HG03108 (cell line): ENCODE data around the gene METRN.

Source experiments
- ATAC-seq: cut with Tn5 transposase; IDR thresholded peaks from one replicate; pipeline ENCODE4 v1.9.1; 2021; ENCODE audit warnings: moderate library complexity; ENCODE audit not compliant: unreplicated experiment

The METRN gene

DNA sequence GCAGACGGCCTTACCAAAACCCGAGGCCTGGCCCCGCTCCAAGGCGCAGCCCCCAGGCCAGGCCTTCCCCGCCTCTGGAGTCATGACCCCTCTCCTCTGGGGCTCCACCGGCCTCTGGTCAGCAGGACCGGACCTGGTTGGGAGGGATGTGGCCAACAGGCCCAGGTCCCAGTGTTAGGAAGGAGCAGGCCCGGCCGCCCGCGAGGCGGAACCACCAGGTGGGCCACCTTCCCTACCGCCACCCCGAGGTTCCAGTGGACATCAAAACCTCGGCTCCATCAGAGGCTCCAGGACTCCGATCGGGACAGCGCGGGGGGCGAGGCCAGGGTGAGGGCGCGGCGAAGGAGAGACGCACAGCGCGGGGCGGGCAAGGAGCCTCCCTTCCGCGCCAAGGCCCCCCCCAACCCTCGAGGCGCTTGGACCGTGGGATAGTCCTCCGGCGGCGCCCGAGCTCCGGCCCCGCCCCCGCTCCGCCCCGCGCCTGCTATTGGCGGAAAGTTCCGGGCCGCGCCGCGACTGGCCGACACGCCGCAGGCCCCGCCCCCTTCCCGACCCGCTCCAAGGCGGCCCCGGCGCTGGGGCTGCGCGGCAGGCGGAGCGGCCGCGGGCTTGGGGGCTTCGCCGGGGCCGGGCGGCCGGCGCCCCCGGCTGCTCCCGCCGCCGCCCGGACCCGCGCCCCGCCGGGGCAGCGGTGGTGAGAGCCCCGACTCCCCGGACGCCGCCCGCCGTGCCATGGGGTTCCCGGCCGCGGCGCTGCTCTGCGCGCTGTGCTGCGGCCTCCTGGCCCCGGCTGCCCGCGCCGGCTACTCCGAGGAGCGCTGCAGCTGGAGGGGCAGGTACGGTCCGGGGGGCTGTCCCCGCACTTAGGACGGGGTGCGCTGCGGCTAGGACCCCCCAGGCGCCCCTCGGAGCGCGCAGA lies at the start of gene METRN:
Gene METRN (plus strand): TSS at position 561 of the 919 bp plus-strand sequence. CDS start 172 bp downstream, at position 733.
- ATAC-seq = peak; percentile 74

DNA sequence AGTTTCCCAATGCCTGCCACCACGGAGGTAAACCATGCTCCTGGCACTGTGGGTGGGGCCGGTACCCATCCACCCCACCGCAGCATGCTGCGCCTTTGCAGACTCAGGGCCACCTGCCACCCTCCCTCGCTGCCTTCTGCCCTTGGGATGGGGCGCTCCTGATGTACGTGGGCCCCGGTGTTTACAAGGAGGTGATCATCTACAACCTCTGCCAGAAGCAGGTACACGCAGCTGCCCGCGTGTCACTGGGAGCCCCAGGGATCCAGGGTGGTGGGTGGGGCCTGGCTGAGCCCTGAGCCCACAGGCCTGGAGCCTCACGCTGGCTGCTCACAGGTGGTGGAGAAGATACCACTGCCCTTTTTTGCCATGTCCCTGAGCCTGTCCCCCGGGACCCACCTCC lies 48.3 kb upstream of the METRN start:
- no peak for ATAC-seq

DNA sequence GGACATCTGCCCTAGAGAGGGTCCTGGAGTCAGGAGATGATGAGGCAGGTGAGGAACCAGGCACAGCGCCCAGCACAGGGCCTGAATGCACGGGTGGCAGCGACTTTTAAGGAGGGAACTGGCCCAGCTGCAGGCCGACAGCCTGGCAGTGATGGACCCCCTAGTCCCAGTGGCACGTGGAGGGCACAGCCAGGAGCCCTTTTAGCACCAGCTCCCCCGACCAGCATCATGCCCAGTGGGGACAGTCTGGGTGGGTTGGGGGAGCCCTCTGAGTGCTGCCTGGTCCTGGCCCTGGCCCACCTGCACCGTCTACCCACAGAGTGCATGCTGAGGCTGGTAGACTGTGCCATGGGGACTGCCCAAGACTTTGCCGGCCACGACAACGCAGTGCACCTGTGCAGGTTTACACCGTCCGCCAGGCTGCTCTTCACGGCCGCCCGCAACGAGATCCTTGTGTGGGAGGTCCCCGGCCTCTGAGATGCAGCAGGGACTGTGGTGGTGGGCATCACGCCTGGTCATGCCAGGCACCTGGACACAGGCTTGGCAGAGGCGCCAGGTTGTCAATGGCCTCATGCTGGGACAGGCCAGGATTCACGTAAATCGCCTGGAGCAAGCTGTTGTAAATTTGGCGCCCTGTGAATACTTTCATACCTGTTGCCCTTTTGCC lies 47.7 kb upstream of the METRN start:
- ATAC-seq = no peak

DNA sequence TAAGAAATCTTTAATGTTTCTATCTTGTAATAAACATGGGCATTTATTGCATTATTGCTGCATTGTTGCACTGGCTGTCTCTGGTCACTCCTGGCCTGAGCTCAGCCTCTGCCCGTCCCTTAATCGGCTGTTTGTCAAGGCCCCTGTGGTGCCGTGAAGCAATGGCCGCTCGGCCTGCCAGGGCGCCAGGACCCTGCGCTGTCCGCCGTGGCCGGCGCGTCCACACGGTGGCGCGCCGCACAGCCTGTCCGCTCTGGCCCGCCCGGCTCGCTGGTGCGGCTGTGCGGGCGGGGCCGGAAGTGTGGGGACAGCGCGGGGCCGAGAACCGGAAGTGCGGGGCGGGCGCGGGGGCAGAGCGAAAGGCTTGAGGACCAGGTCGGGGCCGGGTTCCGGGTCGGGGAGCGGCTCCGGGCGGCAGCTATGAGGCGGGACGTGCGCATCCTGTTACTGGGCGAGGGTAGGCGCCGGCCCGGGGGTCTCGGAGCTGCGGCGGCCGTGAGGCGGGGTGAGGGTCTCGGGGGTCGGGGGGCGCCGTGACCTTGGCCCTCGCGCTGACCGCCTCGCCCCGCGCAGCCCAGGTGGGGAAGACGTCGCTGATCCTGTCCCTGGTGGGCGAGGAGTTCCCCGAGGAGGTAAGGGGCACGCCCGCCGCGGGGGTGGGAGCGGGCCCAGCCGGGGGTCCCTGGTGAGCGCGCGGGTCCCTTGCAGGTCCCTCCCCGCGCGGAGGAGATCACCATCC lies 47.0 kb upstream of the METRN start, which contains the start of gene RHOT2:
Gene RHOT2 (plus strand): TSS at position 353 of the 739 bp plus-strand sequence. CDS start 68 bp downstream, at position 421.
- peak; percentile 76 for ATAC-seq

DNA sequence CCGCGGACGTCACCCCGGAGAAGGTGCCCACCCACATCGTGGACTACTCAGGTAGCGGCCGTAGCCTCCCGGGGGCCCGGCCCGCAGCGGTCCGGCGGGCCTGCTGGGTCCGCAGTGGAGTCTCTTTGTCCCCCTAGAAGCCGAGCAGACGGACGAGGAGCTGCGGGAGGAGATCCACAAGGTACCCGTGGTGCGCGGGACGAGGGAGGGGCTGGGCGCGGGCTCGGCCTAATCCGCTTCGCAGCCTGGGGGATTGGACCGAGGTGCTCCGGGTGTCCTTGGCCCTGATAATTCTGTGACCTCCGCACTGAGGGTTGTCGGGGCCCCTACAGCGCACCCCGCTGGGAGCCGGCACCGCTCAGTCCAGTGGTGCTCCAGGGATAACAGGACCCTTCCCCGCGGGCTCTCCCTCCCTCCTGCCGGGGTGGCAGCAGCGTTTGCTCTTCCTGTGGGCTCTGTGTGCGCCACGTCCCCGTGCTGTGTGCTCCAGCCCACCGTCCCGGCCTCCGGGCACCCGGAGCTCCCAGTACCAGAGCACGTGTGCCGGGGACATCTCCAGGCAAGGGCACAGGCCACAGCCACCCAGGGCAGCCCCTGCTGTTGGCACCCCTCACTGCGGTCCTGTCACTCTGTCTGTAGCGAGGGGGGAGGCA lies 46.3 kb upstream of the METRN start:
- no peak for ATAC-seq

DNA sequence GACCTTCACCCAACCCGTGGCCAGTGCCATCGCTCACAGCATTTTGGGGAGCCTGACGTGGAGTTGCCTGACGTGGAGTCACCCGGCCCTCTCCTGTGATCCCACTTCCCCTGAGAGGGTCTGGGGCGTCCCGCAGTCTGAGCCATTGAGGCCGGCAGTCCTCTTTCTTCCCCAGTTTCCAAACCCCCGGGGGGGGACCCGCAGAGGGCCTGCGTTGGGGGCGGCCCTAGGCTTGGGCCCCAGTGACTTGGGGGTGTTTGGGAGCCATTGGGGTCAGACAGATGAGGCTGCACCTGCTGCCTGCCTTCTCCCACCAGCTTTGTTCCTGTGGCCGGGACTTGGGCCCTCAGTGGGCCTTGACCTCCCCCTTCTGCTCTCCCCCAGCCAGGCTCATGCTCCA lies 45.3 kb upstream of the METRN start:
- no peak for ATAC-seq

DNA sequence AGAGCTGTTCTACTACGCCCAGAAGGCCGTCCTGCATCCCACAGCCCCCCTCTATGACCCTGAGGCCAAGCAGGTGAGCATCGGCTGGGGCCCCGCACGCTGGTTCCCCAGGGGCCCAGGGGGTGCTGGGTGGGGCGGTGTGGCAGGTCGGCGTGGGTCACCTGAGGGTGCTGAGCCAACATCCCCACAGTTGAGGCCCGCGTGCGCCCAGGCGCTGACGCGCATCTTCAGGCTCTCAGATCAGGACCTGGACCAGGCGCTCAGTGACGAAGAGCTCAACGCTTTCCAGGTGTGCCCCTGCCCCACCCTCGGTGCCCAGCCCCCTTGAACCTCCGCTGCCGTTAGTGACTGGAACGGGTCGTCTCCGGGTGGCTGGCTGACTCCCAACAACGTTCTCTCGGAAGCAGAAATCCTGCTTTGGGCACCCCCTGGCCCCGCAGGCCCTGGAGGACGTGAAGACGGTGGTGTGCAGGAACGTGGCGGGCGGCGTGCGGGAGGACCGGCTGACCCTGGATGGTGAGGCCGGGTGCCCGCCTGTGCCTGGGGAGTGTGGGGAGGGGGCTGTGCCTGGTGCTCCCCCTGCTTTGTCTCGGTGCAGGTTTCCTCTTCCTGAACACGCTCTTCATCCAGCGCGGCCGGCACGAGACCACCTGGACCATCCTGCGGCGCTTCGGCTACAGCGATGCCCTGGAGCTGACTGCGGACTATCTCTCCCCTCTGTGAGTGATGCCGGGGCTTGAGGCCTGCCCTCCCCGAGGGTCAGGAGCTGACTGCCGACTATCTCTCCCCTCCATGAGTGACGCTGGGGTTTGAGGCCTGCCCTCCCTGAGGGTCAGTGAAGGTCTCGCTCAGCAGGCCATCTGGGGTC lies 44.2 kb upstream of the METRN start:
- no peak for ATAC-seq

DNA sequence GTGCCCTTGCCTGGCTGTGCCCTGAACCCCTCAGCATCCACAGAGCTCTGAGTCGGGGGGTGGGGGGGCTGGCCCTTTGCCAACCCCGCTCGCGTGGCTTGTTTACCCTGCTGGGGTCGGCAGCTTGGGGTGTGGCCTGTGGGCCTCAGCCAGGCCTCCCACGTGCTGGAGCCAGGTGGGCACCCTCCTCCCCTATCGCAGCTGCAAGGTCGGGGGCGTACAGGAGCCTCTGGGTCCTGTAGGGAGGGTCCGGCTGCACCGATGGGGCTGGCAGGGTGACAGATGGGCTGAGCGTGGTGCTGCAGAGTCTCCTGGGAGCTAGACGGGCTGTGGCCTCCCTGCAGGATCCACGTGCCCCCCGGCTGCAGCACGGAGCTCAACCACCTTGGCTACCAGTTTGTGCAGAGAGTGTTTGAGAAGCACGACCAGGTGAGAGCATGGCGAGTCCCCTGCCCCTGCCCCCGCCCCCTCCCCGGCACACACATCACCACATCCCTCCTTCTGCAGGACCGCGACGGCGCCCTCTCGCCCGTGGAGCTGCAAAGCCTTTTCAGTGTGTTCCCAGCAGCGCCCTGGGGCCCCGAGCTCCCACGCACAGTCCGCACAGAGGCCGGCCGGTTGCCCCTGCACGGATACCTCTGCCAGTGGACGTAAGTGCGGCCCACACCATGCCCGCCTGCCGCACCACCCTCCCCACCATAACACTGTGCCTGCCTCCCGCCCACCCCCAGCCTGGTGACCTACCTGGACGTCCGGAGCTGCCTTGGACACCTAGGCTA lies 43.4 kb upstream of the METRN start:
- no peak for ATAC-seq

DNA sequence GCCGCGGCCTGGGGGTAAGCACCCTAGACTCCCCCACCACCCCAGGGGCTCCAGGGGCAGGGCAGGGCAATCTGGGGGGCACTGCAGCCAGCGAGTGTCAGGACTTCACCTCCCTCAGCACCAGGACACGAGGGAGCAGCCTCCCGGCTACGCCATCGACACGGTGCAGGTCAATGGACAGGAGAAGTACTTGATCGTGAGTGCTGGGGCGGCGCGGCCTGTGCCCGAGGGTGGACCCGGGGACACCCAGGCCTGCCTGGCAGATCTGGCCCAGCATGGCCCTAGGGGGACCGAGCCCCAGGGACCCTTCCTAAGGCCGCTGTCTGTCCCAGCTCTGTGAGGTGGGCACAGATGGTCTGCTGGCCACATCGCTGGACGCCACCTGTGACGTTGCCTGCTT lies 42.5 kb upstream of the METRN start:
- no peak for ATAC-seq

DNA sequence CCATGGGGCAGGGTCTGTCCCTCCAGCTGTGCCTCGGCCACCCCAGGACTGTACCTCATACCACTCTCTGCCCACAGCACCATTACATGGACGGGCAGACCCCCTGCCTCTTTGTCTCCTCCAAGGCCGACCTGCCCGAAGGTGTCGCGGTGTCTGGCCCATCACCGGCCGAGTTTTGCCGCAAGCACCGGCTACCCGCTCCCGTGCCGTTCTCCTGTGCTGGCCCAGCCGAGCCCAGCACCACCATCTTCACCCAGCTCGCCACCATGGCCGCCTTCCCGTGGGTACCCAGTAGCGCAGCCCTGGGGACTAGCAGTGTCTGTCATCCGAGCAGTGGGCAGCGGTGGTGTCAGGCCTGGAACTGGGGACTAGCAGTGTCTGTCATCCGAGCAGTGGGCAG lies 42.1 kb upstream of the METRN start:
- no peak for ATAC-seq

DNA sequence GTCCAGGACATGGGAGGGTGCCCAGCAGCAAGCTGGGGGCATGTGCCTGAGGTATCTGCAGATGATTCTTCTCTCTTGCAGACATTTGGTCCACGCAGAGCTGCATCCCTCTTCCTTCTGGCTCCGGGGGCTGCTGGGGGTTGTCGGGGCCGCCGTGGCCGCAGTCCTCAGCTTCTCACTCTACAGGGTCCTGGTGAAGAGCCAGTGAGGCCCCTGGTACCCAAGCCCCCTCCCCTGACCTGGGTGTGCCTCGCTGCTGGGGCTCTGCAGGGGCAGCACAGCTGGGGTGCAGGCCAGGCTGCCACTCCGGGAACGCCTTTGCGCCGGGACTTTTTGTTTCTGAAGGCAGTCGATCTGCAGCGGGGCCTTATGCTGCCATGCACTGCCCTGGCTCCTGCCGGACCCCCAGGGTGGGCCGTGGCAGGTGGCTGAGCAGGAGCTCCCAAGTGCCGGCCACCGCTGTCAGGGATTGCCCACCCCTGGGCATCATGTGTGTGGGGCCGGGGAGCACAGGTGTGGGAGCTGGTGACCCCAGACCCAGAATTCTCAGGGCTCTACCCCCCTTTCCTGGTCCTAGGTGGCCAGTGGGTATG lies 41.4 kb upstream of the METRN start:
- no peak for ATAC-seq

DNA sequence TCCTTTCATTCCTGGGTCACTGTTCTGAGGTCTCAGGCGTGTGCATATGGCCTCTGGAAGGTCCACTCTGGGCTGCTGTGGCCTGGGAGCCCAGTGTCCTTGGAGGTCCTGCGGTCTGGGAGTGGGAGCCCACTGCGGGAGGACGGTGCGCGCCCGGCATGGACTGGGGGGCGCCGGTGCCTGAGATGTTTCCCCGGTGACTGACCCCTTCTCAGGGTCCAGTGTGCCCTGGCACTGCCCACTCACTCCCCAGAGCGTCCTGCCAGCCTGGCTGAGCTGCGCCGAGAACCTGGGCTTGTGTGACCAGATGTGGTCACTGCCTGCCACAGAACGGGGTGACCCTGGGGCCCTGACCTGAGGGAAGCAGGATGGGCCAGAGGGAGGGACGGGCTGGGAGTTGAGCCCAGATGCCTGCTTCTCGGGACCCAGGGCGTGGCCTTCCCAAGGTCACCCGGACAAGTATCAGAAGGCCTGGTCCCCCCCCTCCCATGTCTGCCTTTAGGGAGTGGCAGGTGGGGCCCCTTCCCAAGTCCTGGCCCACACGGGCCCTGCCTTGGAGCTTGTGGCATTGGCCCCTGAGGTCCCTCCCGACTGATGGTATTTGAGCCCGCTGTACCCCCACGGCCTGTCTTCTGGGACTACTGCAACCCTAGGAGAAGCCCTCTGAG lies 40.6 kb upstream of the METRN start:
- no peak for ATAC-seq

DNA sequence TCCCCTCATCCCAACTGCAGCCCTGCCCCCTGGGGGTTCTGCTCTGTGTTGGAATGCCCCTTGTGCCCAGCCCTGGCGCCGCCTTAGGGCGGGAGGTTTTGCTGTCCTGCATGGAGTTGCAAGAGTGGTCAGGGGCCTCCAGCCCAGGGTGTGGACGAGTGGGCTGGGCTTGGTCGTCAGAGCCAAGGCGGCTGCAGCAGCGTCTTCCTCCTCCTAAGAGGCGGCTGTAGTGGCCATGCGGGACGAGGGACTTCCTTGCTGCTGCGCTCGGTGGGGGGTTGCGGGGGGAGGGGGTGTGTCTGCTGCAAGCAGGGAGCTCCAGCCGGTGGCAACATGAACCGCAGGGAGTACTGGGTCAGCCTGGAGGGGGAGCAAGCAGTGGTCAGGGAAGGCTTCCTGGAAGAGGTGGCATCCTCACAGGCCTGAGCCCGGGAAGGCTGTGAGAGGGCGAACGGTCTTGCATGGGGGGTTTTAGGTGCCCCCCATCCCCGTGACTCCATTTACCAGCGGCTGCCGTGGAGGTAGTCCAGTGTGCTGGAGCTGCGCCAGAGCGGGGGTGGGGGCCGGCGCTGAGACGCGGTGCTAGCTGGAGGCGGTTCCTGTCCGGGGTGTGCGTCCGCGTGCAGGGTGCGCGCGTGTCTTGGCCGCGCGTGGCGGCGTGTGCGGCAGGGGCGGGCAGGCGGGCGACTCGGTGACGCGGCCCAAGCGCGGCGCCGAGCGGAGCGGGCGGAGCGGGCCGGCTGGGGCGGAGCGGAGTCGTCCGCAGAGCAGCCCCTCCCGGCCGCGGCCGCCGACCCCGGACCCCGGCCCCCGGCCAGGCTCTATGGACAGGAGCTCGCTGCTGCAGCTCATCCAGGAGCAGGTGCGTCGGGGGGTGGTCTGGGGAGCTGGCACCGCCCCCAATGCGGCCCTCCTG lies 39.7 kb upstream of the METRN start, which contains the start of gene RHBDL1:
Gene RHBDL1 (plus strand): TSS at position 704 of the 916 bp plus-strand sequence. CDS start 120 bp downstream, at position 824.
- ATAC-seq = no peak

DNA sequence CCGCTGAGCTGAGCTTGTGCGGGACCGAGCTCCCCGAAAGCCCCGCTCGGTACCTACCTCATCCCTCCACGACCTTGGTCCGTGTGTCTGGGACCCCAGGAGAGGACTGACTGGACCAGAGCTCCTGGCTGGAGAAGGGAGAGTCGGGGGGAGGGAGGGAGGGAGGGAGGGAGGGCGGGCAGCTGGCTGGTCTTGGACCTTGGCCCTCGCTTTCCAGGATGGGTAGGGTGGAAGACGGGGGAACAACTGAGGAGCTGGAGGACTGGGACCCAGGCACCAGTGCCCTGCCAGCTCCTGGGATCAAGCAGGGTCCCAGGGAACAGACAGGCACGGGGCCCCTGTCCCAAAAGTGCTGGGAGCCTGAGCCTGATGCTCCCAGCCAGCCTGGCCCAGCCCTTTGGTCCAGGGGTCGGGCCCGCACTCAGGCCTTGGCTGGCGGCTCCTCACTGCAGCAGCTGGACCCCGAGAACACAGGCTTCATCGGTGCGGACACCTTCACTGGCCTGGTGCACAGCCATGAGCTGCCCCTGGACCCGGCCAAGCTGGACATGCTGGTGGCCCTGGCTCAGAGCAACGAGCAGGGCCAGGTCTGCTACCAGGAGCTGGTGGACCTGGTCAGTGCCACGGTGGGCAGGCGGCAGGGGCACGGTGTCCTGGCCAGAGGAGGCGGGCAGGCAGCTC lies 38.9 kb upstream of the METRN start:
- ATAC-seq = no peak

DNA sequence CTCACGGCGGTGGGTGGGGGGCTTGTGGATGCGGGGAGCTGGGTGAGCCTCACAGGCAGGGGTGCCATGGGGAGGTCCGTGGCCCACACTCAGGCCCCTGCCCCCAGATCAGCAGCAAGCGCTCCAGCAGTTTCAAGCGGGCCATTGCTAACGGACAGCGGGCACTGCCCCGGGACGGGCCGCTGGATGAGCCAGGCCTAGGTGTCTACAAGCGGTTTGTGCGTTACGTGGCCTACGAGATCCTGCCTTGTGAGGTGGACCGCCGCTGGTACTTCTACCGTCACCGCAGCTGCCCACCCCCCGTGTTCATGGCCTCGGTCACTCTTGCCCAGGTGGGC lies 38.4 kb upstream of the METRN start:
- no peak for ATAC-seq

DNA sequence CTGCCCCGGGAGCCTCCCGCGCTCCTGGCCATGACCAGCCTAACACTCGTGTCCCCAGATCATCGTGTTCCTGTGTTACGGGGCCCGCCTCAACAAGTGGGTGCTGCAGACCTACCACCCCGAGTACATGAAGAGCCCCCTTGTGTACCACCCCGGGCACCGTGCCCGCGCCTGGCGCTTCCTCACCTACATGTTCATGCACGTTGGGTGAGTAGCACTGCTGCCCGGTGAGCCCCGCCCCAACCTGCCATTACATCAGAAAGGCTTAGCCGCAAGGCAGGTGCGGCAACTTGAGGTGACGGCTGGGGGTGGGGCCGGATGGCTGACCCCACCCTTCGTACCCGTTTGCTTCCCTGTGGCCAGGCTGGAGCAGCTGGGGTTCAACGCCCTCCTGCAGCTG lies 38.0 kb upstream of the METRN start:
- ATAC-seq = no peak
